Coronary artery (tissue), 2 donors: ENCODE measurements around the gene AGXT.

ENCODE experiments used
- DNase-seq: peaks from one replicate; pipeline ENCODE4 v3.0.0-alpha.2; 2017; ENCODE audit warnings: low spot score
- H3K27ac ChIP-seq, 2 donors: fragments of 200-600 bp; sonication (generic); one replicate each; pipeline ENCODE4 v1.5.1; 2016 to 2019
- H3K4me3 ChIP-seq: fragments of 200-600 bp; sonication (generic); 2 replicates; pipeline ENCODE4 v1.5.1; 2016; ENCODE audit warnings: mild to moderate bottlenecking, moderate library complexity
- TF ChIP-seq, protein P1 (sequence below): fragments of 200-600 bp; sonication (generic); IDR thresholded peaks from one replicate; pipeline ENCODE4 v1.5.1; 2019; ENCODE audit warnings: antibody characterized with exemption

The AGXT gene

DNA sequence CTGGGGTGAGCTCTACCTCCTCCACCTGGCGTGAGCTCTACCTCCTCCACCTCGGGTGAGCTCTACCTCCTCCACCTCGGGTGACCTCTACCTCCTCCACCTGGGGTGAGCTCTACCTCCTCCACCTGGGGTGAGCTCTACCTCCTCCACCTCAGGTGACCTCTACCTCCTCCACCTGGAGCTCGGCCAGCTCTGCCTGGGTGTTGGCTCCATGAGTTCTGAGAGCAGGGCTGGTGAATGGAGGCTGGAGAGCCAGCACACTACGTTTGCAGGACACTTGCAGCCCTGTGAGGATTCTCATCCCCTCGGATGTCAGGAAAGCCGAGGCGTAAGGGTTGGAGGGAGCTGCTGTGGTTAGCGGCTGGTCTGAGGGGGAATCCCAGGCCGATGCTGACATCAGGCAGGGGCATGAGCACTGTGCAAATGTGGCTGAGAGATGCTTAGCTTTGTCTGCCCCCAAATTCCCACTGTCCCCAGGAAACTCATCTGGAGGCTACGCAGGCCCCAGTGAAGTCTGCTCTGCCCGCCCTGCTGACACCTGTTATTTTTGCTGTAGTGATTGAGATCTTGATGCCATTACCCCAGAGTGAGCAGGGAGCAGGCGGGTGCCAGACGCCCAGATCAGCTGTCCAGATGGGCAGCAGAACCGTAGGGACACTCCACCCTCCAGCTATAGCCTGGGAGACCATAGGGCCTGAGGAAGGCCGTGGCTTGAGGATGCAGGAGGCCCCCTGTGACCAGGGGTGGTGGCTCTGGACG is 40.8 kb downstream of the AGXT start:
- H3K4me3 ChIP-seq: no peak overlapping the region
- H3K27ac ChIP-seq: no peak overlapping the region
- DNase-seq: no peak
- TF ChIP-seq, protein P1, sequence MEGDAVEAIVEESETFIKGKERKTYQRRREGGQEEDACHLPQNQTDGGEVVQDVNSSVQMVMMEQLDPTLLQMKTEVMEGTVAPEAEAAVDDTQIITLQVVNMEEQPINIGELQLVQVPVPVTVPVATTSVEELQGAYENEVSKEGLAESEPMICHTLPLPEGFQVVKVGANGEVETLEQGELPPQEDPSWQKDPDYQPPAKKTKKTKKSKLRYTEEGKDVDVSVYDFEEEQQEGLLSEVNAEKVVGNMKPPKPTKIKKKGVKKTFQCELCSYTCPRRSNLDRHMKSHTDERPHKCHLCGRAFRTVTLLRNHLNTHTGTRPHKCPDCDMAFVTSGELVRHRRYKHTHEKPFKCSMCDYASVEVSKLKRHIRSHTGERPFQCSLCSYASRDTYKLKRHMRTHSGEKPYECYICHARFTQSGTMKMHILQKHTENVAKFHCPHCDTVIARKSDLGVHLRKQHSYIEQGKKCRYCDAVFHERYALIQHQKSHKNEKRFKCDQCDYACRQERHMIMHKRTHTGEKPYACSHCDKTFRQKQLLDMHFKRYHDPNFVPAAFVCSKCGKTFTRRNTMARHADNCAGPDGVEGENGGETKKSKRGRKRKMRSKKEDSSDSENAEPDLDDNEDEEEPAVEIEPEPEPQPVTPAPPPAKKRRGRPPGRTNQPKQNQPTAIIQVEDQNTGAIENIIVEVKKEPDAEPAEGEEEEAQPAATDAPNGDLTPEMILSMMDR: no peak

DNA sequence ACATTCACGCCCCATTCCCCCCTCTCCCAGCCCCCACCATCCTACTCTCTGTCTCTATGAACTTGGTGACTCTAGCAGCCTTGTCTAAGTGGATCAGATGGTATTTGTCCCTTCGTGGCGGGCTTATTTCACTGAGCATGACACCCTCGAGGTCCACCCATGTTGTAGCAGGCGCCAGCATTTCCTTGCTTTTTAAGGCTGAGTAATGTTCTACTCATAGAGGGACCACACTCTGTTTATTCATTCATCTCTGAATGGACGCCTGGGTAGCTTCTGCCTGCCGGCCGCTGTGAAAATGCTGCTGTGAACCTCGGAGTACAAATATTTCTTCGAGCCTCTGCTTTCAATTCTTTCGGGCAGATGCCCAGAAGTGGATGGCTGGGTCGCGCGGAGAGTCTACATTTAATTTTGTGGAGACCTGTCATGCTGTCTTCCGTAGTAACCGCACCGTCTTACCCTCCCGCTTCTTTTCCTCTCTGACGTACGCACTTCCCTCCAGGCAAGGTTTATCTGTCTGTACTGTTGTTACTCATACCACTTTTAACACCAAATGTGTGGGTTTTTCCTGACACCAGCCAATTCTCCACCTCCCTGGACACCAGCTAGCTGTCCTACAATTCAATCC is 43.1 kb downstream of the AGXT start:
- Histone ChIP-seq H3K27ac (no peak overlapping the region), H3K4me3 (no peak overlapping the region)
- no peak for DNase-seq
- TF ChIP-seq, protein P1: no peak

GRCh38 chr2:240912878-240913809 is 44.5 kb downstream of the AGXT start:
- H3K27ac ChIP-seq: peak overlapping the region in 1 of 2 donors; percentile 26

DNA sequence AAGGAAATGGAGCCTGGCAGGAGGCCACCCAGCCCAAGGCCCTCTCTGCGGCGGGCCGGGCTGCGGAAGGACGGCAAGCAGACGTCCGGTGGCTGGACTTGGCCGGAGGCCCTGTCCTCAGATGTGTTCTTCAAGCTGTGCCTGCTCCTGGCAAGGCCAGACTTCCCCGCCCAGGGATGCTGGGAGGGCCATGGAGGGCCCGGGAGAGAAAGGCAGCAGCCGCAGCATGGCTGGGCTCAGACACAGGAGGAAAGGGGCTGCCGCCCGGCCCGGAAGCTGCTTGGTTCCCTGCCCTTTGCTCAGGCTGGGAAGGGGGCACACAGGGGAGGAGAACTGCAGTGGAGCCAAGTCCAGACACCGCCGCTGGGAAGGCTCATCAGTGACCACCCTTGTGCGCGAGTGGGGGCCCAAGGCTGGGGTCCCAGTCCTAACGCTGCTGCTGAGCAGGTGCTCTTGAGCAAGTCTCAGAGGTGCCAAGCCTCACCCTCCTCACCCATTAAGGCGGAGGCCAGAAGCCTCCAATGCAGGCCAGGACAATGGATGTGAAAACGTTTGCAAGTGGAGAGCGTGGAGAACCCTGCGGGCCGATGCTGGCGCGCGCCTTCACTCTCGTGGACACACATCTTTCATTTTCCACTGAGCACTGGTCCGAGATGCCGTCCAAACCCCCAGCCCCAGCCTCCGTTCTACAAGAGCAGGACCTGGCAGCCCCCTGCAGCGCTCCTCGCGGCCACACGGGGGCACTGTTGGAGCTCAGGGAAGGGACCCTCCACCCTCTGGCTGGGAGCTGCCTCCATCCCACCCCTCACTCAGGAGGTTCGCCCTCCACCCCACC is 45.4 kb downstream of the AGXT start:
- peak overlapping the region in 1 of 2 donors; percentile 60 for H3K27ac ChIP-seq
- no peak for DNase-seq
- TF ChIP-seq, protein P1: peak; percentile 76
- peak overlapping the region; percentile 26 for H3K4me3 ChIP-seq

More at GRCh38 chr2:240912878-240913809, 44.5 kb downstream of the AGXT start:
- no peak for DNase-seq
- H3K4me3 ChIP-seq: no peak overlapping the region
- TF ChIP-seq, protein P1: no peak

DNA sequence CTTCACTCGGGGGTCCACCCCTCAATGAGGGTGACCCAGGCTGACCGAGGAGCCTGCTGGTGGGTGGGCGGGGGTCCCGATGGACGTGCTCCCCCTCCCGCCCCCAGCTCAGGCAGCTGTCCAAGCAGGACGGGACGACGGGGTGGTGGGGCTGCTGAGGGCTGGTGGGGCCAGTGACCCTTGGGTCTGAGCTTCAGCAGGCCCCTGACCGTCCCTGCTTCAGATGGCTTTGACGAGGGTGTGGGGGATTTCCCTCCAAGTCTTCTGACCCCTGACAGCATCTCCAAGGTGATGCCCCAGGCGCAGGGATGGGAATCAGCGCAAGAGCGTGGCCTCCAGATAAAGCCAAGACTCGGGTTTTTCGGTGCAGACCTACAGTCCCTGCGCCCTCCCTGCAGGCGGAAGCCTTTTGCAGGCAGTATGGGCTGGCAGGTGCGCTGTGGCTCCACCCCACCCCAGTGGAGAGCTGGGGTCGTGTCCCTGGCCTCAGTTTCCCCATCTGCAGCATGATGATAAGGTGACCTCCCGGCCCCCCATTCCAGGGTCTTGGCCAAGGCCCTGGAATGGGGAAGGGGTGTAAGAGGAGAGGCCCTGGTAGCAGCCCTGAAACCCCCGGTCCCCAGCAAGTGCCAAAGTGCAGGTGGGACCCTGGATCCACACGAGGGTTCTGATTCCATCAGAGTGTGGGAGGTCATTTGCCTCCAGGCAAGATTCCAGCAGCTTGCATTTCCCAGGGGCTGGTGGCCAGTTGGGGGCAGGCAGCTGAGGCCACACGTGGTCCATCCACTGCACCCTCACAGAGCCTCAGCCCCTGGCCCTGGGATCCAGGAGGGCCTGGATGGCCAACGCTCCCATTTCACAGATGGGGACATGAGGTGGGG is 46.3 kb downstream of the AGXT start:
- DNase-seq: no peak
- no peak overlapping the region for H3K27ac ChIP-seq
- TF ChIP-seq, protein P1: peak; percentile 7
- peak overlapping the region; percentile 26 for H3K4me3 ChIP-seq
